GM12801 (cell line): ENCODE results near the gene BTN3A1.

Source experiments
- TF ChIP-seq, protein P1 (sequence below): IDR thresholded peaks from one replicate; pipeline ENCODE4 v1.5.1; 2011; ENCODE audit warnings: control low read depth; ENCODE audit not compliant: insufficient read length; ENCODE audit errors: extremely low read depth

The BTN3A1 gene

DNA sequence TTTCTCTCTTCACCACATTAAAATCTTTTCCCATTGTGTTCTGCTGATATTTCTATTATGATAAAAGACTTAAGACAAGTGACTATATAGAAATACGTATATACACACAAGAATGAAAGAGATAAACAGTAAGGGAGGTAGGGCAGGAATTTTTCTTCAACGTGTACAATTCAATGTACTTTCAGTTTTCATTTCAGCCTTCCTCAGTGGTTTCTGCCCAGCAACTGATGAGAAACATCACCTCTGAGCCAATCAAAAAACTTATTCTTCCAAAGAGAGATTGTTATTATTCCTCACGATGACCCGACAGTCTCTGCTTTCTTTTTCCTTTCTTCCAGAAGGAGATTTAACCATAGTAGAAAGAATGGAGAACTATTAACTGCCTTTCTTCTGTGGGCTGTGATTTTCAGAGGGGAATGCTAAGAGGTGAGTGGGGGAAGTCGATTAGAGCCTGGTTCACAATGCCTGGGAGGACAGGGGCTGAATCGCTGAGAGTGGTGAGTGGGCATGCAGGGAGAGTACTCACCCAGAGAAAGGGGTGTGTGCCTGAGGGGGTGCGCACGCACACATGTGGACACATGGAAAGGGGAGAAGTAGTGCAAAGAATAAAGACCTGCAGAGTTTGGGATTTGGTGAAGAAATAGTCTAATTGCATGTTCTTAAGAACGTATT lies at the start of gene BTN3A1:
BTN3A1 (plus strand) TSS at position 289 of the 672 bp plus-strand sequence. CDS start 3,289 bp downstream, outside the sequence.
- TF ChIP-seq, protein P1, sequence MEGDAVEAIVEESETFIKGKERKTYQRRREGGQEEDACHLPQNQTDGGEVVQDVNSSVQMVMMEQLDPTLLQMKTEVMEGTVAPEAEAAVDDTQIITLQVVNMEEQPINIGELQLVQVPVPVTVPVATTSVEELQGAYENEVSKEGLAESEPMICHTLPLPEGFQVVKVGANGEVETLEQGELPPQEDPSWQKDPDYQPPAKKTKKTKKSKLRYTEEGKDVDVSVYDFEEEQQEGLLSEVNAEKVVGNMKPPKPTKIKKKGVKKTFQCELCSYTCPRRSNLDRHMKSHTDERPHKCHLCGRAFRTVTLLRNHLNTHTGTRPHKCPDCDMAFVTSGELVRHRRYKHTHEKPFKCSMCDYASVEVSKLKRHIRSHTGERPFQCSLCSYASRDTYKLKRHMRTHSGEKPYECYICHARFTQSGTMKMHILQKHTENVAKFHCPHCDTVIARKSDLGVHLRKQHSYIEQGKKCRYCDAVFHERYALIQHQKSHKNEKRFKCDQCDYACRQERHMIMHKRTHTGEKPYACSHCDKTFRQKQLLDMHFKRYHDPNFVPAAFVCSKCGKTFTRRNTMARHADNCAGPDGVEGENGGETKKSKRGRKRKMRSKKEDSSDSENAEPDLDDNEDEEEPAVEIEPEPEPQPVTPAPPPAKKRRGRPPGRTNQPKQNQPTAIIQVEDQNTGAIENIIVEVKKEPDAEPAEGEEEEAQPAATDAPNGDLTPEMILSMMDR = no peak

DNA sequence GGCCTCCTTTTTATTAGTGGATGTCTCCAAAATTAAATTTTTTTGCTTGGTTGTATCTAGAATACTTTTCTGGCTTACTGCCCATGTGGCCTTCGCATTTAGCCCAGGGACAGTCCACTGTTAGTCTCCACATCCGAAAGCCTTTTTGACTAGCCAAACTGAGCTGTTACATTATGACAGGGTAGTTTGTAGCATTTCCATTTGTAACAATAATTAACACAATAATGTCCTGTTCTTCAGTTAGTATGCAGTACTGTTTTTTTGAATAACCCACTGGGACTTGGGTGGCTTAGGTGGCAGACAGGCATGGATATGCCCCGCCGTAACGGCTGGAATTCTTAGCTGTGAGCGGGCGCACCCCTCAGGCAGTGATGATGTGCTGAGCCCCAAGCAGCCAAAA lies 49.8 kb upstream of the BTN3A1 start:
- TF ChIP-seq, protein P1 = no peak

DNA sequence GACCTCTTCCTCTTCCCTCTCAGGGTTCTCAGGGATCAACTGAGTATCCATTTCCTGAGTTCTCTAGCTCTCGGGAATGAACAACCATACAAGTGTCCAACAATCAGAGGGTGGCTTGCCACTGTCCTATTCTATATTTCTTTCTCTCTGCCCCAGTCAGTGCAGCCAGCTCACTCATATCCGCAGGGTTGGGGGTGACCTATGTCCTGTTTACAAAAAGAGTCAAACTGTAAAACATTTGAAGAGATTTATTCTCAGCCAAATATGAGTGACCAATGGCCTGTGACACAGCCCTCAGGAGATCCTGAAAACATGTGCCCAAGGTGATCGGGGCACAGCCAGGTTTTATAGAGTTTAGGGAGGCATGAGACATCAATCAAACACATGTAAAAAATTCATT lies 47.9 kb upstream of the BTN3A1 start:
- TF ChIP-seq, protein P1 = no peak

DNA sequence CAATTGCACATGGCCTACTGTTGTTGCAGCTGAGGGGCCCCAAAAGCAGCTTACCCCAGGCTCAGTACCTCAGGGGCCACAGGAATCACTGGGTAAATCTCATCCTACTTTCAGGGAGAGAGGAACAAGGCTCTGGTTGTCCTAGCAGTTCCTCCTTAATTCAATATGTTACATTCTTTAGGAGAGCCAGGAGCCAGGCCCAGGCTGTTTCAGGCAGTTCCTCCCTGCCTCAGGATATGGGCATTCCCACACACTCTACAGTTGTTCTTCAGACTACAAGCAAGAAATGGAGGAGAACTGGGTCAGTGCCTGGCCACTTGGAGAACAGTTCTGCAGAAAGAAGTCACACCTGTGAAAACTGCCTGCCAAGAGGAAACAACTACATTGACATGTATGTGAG lies 46.7 kb upstream of the BTN3A1 start:
- TF ChIP-seq, protein P1 = no peak

DNA sequence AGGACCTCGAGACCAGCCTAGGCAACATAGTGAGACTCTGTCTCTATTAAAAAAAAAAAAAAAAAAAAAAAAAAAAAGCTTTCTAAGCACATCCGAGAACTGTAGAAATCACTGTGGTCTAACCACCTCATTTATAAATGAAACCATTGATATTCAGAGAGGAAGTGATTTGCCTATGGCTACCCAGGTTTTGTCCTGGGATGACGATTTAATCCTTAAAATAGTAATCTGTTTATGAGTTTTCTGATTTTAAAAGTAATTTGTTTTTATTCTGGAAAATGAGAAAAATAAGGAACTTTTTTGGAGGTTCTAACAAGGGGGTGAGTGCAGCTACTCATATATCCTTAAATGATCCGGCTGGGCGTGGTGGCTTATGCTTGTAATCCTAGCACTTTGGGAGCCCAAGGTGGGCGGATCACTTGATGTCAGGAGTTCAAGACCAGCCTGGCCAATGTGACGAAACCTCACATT lies 43.5 kb upstream of the BTN3A1 start:
- TF ChIP-seq, protein P1 = no peak

DNA sequence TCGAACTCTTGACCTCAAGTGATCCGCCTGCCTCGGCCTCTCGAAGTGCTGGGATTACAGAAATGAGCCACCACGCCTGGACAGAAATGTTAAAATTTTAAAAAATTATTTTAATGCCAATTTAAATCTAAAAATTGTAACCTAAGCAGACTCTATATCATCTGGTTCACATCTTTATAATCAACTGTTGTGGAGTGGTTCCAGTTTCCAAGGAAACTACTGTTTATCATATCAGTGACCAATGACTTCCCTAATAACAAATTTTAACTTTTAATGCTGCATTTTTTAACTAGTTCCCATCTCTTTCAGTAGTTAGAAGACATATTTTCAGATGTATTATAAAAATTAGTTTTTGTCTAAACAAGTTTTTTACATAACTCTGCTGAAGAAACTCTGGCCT lies 42.3 kb upstream of the BTN3A1 start:
- TF ChIP-seq, protein P1 = no peak

DNA sequence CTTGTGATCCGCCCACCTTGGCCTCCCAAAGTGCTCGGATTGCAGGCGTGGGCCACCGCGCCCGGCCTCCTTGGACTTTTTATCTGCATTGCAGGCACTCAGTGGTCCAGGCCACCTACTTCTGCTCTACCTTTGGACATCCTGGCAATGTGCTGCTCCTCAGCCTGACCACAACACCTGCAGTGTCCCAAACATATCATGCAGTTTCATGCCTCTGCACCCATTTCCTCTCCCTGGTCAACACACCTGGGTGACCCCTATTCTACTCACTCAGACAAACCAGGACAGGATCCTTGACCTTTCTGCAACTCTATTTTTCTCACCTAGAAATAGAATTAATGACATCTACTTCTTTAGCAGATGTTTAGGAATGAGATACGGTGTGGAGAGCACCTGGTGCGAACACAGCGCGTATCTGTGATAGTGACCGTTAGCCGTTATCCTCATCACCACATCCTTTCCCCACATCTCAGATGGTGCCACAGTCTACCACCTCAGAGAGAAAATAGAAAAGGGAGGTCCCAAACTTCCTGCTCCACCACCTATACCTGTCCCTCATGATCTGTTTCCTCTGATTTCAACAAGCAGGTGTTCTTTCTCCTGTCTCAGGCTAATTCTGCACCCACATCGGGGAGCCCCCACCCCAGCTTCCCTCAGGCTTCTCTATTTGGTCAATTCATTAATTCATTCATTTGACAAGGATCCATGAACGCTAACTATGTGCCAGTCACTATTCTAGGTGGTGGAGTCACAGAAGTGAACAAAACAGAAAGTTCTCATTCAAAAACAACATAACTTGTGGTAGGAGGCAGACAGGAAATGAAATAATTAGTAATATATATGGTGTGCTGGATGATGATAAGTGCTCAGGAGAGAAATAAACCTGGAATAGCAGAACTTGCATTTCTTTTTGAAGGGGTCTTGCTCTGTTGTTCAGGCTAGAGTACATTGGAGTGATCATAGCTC lies 41.3 kb upstream of the BTN3A1 start:
- TF ChIP-seq, protein P1 = no peak
